Right lobe of liver (tissue), 6 donors: ENCODE measurements around the gene PEA15. TPM values are rescaled to one million over a fixed set of nuclear protein-coding genes. Genes with fewer than 3 reads are reported as not detected.

Experiments used
- ATAC-seq, 4 donors: fragments of 200-7000 bp; cut with Tn5 transposase; one replicate each; pipeline ENCODE4 v1.9.1; 2020; ENCODE audit warnings: mild to moderate bottlenecking in 4 of 4, moderate library complexity in 4 of 4
- DNase-seq, 3 donors: peaks; one replicate each; pipeline ENCODE4 v3.0.0-alpha.2; 2020
- H3K27ac ChIP-seq, 3 donors: fragments of 200-600 bp; one replicate each; pipeline ENCODE4 v1.8.0; 2022
- H3K27me3 ChIP-seq, 2 donors: fragments of 200-600 bp; one replicate each; pipeline ENCODE4 v1.8.0; 2022
- H3K36me3 ChIP-seq, 4 donors: fragments of 200-600 bp; sonication (generic) in 1 of 4; one replicate each; pipeline versions ENCODE4 v1.5.1 to v1.8.0; 2017 to 2022; ENCODE audit warnings: control low read depth in 1 of 4
- H3K4me1 ChIP-seq, 4 donors: fragments of 200-600 bp; sonication (generic) in 1 of 4; one replicate each; pipeline versions ENCODE4 v1.5.1 to v1.8.0; 2017 to 2022; ENCODE audit warnings: control low read depth in 1 of 4
- H3K4me3 ChIP-seq, 3 donors: fragments of 200-600 bp; one replicate each; pipeline ENCODE4 v1.8.0; 2022
- H3K9me3 ChIP-seq, 4 donors: fragments of 200-600 bp; sonication (generic) in 1 of 4; one replicate each; pipeline versions ENCODE4 v1.5.1 to v1.8.0; 2017 to 2022; ENCODE audit warnings: control low read depth in 1 of 4
- CTCF ChIP-seq, 4 donors: fragments of 200-600 bp in 3 of 4; fragments of 450-650 bp in 1 of 4; IDR thresholded peaks; one replicate each; pipeline versions ENCODE4 v1.5.1 to v1.8.0; 2016 to 2022; ENCODE audit warnings: antibody characterized with exemption in 4 of 4, mild to moderate bottlenecking in 2 of 4
- POLR2A ChIP-seq: fragments of 450-650 bp; IDR thresholded peaks from one replicate; pipeline ENCODE4 v1.6.1; 2017; ENCODE audit warnings: antibody characterized with exemption, mild to moderate bottlenecking
- WGBS: methylation state at CpG from one replicate; pipeline ENCODE4 v1.1.6; 2018; ENCODE audit warnings: low coverage, low lambda C conversion rate; ENCODE audit not compliant: insufficient coverage; ENCODE audit errors: missing lambda C conversion rate; 5-methylcytosine and 5-hydroxymethylcytosine counted together
- intact Hi-C, 2 donors: fragments of 100-400 bp; cut with DNase I; formaldehyde crosslinking; loops; one replicate each; pipeline versions ENCODE4 v1.11.2 to v1.14.1; 2022
- total RNA-seq, 6 experiments: library from RNA; depleted of rRNA in 2 of 6; stranded (reverse); fragments of >200 nt in 2 of 6; fragmentation: NEBNext Ultra II Directional in 3 of 6; extraction: Animal tissue kit (Norgen Biotek cat#: 25700) in 3 of 6; gene quantifications; one replicate each; pipeline versions ENCODE4 v1.1.0 to v1.2.4, GENCODE V29; 2016 to 2023
- donor health status: DM: no; HTN: yes; CAD: no.
- donor health status: DM: no; HTN: no; CAD: no.
- donor health status: DM: no; HTN: no; CAD: no.
- donor health status: DM: no; HTN: yes; CAD: no.
- donor health status: DM: no; HTN: yes; CAD: no.

Gene PEA15
- total RNA-seq, 6 experiments from 2014 or later, result 11.5 to 45.7 (median 18.0) TPM

DNA sequence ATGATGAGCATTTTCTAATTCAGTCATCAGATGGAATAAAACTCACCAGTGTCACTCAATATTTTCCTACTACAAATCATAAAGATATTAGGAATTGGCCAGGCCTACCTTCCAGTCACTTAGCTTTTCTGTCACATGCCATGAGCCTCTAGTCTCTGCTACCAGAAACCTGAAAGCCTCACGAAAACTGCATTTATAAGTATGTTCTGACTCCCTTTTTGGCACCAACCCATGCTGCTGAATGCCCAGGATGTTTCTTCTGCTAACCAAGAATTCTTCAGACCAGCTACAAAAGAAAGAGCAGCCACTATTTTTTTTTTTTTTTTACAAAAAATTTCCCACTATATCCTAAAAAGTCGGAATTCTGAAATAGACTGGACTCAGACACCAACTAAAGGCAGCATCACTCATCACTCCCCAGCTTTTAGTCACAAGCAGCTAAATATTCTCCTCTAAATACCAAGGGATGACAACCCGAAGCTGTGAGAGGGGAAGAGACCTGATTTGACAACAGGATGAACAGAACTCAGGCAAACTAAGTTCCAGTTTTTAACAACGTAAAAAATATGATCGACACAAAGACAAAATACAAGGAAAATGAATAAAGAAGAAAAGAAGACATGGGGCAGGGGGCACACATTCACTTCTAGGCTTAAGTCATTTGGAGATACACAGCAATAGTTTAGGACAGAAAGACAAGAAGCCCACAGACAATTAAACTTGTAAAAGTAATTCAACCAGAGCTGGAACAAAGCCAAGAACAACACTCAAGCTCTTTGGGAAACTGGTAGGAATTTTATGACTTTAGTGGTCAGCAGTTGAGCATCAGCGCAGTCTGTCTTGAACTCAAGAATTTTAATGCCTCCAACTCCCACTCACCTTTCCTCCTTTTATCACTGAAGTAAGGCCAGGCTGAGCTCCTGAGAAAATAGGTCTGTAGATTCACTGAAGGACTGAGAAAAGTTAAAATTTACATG, 55.5 kb downstream of the PEA15 start:
- Histone ChIP-seq H3K27me3 (no peaks in the 10 kb centered on the region), H3K4me3 (peak overlapping the region; percentile 83 to 92 (median 85)), H3K9me3 (no peaks in the 10 kb centered on the region), H3K27ac (peak overlapping the region; percentile 85 to 98 (median 97)), H3K36me3 (no peaks in the 10 kb centered on the region), H3K4me1 (peaks cover 0 to 72% (median 19%) of the 10 kb centered on the region in 4 donors)
- no peak for DNase-seq
- no peak for TF ChIP-seq CTCF (IDR thresholded peaks at IDR 0.05)
- no peak for TF ChIP-seq POLR2A
- intact Hi-C loops, result no loop called here
- 27% methylated on average over 6 of the region's 6 CpGs for WGBS
- ATAC-seq, result no peak

DNA sequence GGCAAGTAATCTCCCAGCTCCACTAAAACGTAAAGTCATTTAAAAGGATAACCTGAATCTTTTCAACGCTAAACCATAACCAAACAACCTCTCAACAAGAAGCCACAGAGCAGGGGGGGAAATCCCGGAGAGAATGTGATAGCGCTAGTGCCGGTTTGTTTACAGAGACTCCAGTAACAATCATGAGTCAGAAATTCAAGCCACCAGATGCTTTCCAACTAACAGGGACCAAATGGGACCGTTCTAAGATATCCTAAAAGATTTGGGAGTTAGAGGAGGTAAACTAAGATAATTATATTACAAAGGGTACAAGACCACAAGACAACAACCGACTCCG, 56.3 kb downstream of the PEA15 start:
- ATAC-seq, result peak; percentile 43 to 67 (median 50)
- H3K4me1 ChIP-seq, result peaks cover 0 to 71% (median 19%) of the 10 kb centered on the region in 4 donors
- intact Hi-C loops, result no loop called here

DNA sequence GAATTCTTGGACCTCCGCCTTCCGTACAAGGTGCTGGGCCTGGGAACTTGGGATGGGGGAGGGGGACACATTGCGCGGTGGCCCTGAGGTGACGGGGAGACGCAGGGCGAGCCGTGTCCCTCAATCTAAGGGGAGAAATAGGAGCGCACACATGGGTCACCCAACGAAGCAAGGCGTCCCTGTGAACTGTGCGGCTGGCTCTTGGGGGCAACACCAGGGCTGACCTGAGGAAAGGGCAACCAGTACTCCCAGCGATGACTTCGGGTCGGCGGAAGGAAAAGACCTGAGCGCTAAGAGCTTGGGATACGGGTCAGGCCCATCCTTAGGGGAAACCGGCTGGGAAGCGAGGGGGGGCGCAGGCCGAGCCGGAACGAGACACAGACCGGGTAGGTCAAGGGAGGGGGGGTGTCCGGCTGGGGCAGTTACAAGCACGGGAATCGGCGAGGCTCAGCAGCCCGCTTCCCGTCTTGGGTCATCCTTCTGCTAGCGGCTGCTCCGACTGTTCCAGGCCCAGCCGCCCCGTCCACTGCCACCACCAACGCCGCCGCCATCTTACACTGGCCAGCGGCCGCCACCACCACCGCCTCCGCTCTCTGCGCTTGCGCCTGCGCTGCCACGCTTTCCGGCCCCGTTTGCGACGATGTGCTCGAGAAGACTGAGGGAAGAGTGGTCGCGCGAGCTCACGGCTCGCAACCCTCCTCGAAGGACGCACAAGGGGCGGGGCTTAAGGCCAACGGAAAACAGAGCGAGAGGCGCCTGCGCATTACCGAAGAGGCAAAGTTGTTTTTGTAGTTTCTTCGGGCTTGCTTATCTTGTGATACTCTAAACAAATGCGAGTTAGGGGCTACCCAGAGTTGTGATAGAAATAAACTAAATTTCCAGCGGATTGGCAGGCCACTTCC, 57.0 kb downstream of the PEA15 start, which contains the start of gene DCAF8:
DCAF8 (minus strand) TSS at position 657 of the 902 bp plus-strand sequence. CDS start 18,541 bp downstream, outside the sequence.
- Histone ChIP-seq H3K36me3 (no peaks in the 10 kb centered on the region), H3K27ac (peak within 1 kb of the TSS; percentile 85 to 98 (median 97)), H3K9me3 (no peaks in the 10 kb centered on the region), H3K4me1 (peaks cover 0 to 65% (median 19%) of the 10 kb centered on the region in 4 donors), H3K4me3 (peak within 1 kb of the TSS; percentile 83 to 92 (median 85)), H3K27me3 (no peaks in the 10 kb centered on the region)
- ATAC-seq (peak; percentile 91 to 94 (median 92)), DNase-seq (peak; percentile 98 to 99 (median 99))
- 0% methylated on average over 21 of the region's 67 CpGs for WGBS
- TF ChIP-seq POLR2A, result peak; percentile 94
- TF ChIP-seq CTCF (IDR thresholded peaks at IDR 0.05), result no peak
- intact Hi-C loops, result no loop called here

More for the DNA sequence above, 56.3 kb downstream of the PEA15 start:
- 0% methylated on average over 8 of the region's 8 CpGs for WGBS
- peak in 1 of 3 donors; percentile 36 for DNase-seq
- no peak for TF ChIP-seq CTCF (IDR thresholded peaks at IDR 0.05)
- no peak for TF ChIP-seq POLR2A
- Histone ChIP-seq H3K27ac (peak overlapping the region; percentile 85 to 98 (median 97)), H3K27me3 (no peaks in the 10 kb centered on the region), H3K36me3 (no peaks in the 10 kb centered on the region), H3K4me3 (peak overlapping the region; percentile 83 to 92 (median 85)), H3K9me3 (no peaks in the 10 kb centered on the region)

DNA sequence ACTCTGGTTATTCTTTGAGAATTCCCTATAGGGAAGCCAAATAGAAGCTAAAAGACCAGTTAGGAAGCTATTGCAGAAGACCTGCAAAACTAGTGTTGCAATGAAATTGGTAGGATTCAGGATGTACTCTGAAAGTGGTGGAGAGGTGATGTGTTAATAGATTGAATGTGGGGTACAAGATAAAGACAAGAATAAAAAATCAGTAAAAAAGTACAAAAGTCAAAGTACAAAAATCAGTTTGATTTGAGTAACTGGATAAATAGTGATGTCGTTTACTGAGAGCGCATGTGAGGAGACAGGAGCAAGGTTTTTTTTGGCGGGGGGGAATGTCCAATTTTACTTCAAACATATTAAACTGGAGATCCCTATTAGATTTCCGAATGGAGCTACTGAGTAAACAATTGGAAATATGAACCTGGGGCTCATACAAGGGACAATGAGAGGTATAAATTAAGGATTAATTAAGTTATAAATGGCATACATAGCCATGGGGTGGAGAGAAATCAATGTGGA, 59.7 kb downstream of the PEA15 start:
- peak overlapping the region in 2 of 3 donors; percentile 85 to 97 for H3K27ac ChIP-seq
- H3K4me1 ChIP-seq, result peaks cover 0 to 40% (median 9%) of the 10 kb centered on the region in 4 donors
- no peaks in the 10 kb centered on the region for H3K9me3 ChIP-seq
- intact Hi-C loops, result no loop called here
- no peaks in the 10 kb centered on the region for H3K36me3 ChIP-seq
- no peaks in the 10 kb centered on the region for H3K27me3 ChIP-seq
- no peak overlapping the region for H3K4me3 ChIP-seq
- DNase-seq, result peak in 1 of 3 donors; percentile 56
- ATAC-seq, result peak; percentile 8 to 45 (median 22)
- WGBS, result 12% methylated on average over 4 of the region's 4 CpGs
- TF ChIP-seq POLR2A (no peak), CTCF (IDR thresholded peaks at IDR 0.05) (no peak)
